ENCODE results near the gene PIGV. TPM values are rescaled to one million over a fixed set of nuclear protein-coding genes. Genes with fewer than 3 reads are reported as not detected.

The PIGV gene
- polyA plus RNA-seq (2012; ENCODE audit: insufficient read depth, insufficient read length), result 9.3 TPM

DNA sequence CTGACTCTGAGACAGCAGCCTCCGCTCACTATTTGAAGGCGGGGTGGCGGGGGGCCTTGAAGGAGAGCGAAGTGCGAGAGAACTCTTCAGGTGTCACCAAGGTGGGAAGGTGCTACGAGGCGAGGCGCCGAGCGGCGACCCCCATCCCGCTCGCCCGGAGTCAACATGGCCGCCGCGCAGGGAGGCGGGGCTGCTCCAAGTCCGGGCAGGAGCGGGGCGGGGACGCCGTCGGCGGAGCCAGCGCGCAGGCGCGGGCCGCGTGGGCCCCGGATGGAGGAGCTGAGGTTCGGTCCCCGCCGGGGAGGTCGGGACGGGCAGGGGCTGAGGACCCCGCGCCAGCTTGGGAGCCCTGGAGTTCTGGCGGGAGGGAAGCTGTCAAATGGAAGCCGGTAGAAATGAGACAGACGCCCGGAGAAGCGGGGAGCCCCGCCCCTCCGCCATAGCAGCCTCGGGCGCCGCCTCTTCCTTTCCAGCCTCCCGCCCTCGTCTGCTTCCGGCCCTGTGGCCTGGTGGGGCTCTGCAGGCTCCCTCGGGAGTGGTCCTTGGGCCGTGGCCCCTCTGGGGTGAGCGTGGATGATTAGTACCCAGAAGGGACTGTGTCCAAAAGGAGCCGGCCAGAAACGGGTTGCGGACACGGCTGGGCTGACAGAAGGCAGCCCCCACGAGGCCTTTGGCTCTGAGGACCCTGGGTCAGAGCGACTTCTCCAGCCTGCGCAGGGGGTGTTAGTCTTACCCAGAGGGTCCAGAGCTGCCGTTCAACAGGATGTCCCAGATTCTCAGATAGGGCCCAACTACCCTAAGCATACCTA, at the start of gene PIGV:
Gene PIGV, plus strand, starts transcription at position 245 of the 809 bp plus-strand sequence. CDS start 2,866 bp downstream, outside the sequence.
- H3K4me3 ChIP-seq (ENCODE audit: low read length), result peak within 1 kb of the TSS; percentile 96
- peak; percentile 77 for DNase-seq (ENCODE audit: low read depth, low spot score)

GRCh38 chr1:26739329-26739914, 48.3 kb upstream of the PIGV start:
- peak; percentile 70 for DNase-seq (ENCODE audit: low read depth, low spot score)
- no peak overlapping the region for H3K4me3 ChIP-seq (ENCODE audit: low read length)

- no peak overlapping the region for H3K4me3 ChIP-seq (ENCODE audit: low read length)
Observed at GRCh38 chr1:26740023-26740634, 47.6 kb upstream of the PIGV start.

GRCh38 chr1:26740952-26741351, 46.8 kb upstream of the PIGV start:
- no peak for DNase-seq (ENCODE audit: low read depth, low spot score)
- no peak overlapping the region for H3K4me3 ChIP-seq (ENCODE audit: low read length)

More at GRCh38 chr1:26740023-26740634, 47.6 kb upstream of the PIGV start:
- DNase-seq (ENCODE audit: low read depth, low spot score), result no peak

- no peak for DNase-seq (ENCODE audit: low read depth, low spot score)
- H3K4me3 ChIP-seq (ENCODE audit: low read length), result peak overlapping the region; percentile 24
Observed at GRCh38 chr1:26743426-26744059, 44.2 kb upstream of the PIGV start.

DNA sequence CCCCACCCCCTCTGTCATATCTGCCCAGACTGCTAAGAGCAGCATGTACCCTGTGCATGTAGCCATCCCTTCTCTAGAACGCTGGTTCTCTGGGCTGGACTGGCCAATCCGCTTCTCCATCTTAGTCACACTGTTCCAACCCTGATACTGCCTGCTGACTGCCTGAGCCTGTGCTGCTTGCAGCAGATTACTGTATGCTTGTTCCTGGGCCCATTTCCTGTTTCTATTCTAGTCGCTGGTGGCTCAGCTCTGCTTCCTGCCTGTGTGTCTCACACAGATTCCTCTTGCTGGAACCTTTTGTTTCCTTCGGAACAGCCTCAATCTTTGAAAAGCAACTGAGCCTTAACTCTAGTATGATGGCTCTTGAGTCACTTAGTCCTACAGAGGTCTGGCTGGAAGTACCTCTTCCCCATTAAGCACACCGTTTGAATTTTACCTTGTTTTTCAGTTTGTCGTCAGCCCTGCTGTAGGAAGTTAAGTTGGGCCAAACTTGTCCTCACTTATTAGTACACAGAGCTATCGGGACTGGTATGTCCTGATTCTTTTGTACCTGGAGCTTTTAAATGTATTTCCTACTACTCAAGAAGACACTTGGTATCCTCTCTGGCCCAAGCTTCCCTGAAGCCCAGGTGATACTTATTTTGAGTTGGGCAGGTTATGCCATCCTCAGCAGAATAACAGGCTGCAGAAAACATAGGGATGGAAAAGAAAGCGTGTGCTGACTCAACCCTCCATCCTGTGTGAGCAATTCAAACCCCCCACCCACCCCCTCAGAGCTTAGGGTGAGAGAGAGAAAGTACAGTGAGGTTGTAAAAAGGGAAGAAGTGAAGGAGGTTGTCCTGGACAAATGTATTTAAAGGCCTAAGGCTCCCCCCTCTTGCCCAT, 43.4 kb upstream of the PIGV start:
- H3K4me3 ChIP-seq (ENCODE audit: low read length), result peak overlapping the region; percentile 29
- DNase-seq (ENCODE audit: low read depth, low spot score), result peak; percentile 98

DNA sequence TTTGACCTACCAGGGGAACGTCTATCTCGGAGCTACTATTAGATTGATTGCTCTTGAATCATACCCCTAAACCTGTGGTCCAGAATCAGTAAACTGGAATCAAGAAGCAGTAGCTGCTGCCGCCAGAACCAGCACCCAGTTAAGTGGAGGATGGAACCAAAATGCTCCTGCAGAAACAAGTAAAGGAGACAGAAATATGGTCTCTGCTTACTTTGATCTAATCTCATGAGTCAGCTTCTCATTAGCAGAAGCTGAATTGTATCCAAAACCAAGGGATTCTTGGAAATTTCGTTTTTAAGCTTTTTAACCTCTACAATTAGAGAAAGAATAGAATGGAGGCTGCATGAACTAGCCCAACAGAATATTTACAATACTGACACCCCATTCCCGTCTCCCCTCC, 42.6 kb upstream of the PIGV start:
- no peak overlapping the region for H3K4me3 ChIP-seq (ENCODE audit: low read length)
- no peak for DNase-seq (ENCODE audit: low read depth, low spot score)

- no peak for DNase-seq (ENCODE audit: low read depth, low spot score)
- H3K4me3 ChIP-seq (ENCODE audit: low read length), result no peak overlapping the region
Observed at GRCh38 chr1:26747048-26747447, 40.7 kb upstream of the PIGV start.

DNA sequence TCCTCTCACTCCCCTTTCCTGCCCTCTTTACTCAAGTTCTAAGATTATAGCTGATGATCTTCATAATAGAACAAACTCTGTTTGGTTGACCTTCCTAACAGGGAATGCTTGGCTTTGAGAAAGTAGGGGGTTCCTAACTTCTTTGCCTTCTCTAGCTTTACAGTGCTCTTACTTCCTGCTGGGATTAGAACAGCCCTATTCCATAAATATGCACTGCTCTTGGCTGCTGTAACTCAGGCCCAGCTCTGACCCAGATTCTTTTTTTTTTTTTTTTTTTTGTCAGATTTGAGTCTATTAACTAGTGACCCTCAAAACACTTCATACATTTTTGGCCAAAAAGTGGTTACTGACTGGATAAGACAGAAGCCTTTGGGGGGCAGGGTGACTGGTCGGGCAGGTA, 39.4 kb upstream of the PIGV start:
- no peak for DNase-seq (ENCODE audit: low read depth, low spot score)
- no peak overlapping the region for H3K4me3 ChIP-seq (ENCODE audit: low read length)

GRCh38 chr1:26749458-26749857, 38.3 kb upstream of the PIGV start:
- no peak for DNase-seq (ENCODE audit: low read depth, low spot score)
- H3K4me3 ChIP-seq (ENCODE audit: low read length), result no peak overlapping the region

DNA sequence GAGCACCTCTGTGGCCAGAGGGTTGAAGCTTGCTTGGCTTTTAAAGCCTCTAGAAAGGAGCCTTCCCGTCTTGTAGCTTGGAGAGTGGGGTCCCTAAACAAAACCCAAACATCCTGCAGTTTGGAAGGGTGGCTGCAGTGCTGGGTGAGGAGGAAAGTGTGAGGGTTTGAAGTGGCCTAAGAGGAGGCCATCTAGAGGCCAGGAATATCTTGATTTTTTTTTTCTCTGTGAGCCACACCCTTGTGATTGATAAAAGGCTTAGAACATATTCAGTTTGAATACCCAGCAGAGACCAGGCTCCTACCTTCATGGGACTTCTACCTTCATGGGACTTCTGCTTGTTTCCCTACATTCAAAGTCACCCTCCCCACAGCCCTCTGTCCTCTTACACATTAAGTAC, 37.3 kb upstream of the PIGV start:
- no peak overlapping the region for H3K4me3 ChIP-seq (ENCODE audit: low read length)
- DNase-seq (ENCODE audit: low read depth, low spot score), result no peak

GRCh38 chr1:26752519-26752918, 35.2 kb upstream of the PIGV start:
- no peak overlapping the region for H3K4me3 ChIP-seq (ENCODE audit: low read length)
- no peak for DNase-seq (ENCODE audit: low read depth, low spot score)

DNA sequence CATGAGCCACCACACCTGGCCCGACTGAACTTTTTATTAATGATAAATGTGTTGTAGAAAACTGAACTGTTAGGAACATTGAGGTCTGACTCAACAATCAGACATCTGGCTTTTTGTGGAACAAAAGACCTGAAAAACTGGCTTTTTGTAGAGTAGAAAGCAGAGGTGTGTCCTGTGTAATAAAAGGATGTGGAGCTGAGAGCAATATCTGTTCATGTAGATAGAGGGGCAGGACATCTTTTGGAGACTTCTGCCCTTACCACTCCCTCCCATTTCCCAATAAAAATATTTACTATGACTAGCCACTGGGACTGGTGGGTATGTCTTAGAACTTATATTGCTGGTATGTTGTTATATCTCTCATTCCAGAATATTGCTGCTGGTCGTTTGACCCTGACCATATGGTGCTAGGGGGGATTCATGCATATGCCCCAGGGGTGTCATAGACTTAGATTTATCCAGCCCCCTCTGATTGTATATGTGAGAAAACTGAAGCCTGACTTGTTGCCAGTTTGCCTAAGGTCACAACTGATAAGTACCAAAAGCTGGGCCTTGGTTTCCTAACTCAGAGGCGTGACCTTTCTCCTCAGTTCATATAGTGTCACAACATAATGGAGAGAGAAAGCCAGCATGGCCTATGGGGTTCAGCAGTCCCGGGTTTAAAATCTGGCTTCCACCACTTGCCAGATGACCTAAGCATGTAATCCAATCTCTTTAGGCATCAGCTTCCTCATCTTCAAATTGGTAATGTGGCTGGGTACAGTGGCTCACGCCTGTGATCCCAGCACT, 33.5 kb upstream of the PIGV start:
- no peak overlapping the region for H3K4me3 ChIP-seq (ENCODE audit: low read length)
- no peak for DNase-seq (ENCODE audit: low read depth, low spot score)

DNA sequence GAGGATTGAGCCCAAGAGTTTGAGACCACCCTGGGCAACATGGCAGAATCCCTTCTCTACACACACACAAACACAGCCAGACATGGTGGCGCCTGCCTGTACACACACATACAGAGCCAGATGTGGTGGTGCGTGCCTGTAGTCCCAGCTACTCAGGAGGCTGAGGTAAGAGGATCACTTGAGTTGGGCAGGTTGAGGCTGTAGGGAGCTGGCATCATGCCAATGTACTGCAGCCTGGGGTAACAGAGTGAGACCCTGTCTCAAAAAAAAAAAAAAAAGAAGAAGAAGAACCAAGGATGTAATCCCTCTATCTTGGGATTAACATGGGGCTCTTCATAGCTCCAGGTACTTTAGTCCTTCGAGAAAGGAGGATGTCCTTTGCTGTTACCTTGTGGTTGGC, 29.4 kb upstream of the PIGV start:
- no peak overlapping the region for H3K4me3 ChIP-seq (ENCODE audit: low read length)
- DNase-seq (ENCODE audit: low read depth, low spot score), result no peak

DNA sequence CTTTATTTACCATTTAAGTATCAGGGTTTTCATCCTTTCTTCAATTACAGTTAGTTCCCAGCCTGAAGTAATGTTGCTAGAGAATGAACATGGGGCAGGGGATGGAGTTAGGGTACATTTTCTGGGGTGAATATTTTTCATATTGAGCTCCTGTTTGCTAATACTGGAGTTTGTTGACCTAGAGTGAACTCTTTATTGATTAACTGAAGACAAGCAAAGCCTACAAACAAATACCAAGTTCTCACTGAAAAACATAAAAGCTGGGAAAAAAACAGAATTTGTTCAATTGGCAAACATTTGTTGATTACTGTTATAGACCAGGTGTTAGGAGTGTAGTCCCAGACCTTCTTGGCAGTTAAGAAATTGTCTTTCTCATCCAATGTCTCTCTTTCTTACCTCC, 28.2 kb upstream of the PIGV start:
- H3K4me3 ChIP-seq (ENCODE audit: low read length), result no peak overlapping the region
- DNase-seq (ENCODE audit: low read depth, low spot score), result no peak

- DNase-seq (ENCODE audit: low read depth, low spot score), result no peak
- no peak overlapping the region for H3K4me3 ChIP-seq (ENCODE audit: low read length)
Observed at GRCh38 chr1:26761217-26761616, 26.5 kb upstream of the PIGV start.

DNA sequence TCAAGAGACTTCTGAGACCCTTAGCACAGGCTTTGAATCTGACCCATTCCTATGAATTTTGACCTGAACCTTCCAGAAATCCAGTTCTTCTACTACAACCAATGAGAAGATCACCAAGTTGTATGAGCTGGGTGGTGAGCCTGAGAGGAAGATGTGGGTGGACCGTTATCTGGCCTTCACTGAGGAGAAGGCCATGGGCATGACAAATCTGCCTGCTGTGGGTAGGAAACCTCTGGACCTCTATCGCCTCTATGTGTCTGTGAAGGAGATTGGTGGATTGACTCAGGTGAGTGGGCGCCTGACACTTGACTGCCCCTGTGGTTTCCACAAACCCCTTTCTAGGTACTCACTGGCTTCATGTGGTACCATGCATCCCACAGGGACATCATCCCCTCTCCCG, 20.0 kb upstream of the PIGV start:
- H3K4me3 ChIP-seq (ENCODE audit: low read length), result no peak overlapping the region
- no peak for DNase-seq (ENCODE audit: low read depth, low spot score)

DNA sequence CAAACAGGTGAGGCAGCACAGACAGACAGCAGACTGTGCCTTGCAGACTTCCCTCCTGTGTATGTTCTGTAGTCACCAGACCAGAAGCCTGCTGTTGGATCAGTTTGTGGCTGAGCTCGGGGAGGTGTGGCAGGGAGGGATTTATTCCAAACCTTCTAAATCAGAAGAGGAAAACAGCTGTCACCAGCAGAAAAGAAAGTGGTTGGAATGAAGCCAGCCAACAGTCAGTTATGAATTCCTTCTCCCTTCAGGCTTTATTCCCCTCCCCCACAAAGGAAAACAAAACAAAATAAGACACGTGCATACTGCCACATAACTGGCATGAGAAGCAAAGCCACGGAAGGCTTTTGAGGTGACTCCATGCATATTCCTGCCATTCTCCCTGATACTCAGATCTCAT, 19.0 kb upstream of the PIGV start:
- no peak overlapping the region for H3K4me3 ChIP-seq (ENCODE audit: low read length)
- DNase-seq (ENCODE audit: low read depth, low spot score), result no peak
